A673 (cell line): ENCODE data around the gene ACTL10. TPM values are rescaled to one million over a fixed set of nuclear protein-coding genes. Genes with fewer than 3 reads are reported as not detected.
"Not testable (repeated sequence)": the region's sequence is repeated elsewhere in the genome, so short reads cannot be mapped to it uniquely, and the experiment has no call there.

ENCODE experiments used
- BruUV-seq: library from RNA; stranded (reverse); fragments of 400-500 nt; replicated peaks from 2 replicates; lab custom pipeline; 2021; lab: Mats Ljungman, UMichigan
- CTCF ChIA-PET: fragments of 300-600 bp; sonication (Branson Sonifier 250); formaldehyde crosslinking; loops from one replicate; lab custom pipeline; 2022; ENCODE audit warnings: antibody characterized with exemption; lab: Charles Lee
- POLR2A ChIA-PET: fragments of 300-600 bp; sonication (Branson Sonifier 250); formaldehyde crosslinking; loops from one replicate; lab custom pipeline; 2022; ENCODE audit warnings: antibody characterized with exemption; ENCODE audit not compliant: low non-redundant PET; lab: Charles Lee
- DNase-seq: peaks from one replicate; pipeline ENCODE4 v3.0.0-alpha.2; 2015; ENCODE audit warnings: low spot score
- H3K27ac ChIP-seq: fragments of 200-600 bp; sonication (generic); 2 replicates; pipeline ENCODE4 v1.5.1; 2016; ENCODE audit warnings: mixed run types, low read depth, mild to moderate bottlenecking, mixed read lengths, antibody characterized with exemption, low read length; ENCODE audit not compliant: poor library complexity, severe bottlenecking
- H3K27me3 ChIP-seq: fragments of 200-600 bp; sonication (generic); replicated peaks from 2 replicates; pipeline ENCODE4 v1.6.1; 2017; ENCODE audit warnings: mixed run types, low read depth, mild to moderate bottlenecking, mixed read lengths, antibody characterized with exemption, low read length; ENCODE audit not compliant: insufficient read depth, poor library complexity
- H3K36me3 ChIP-seq: fragments of 200-600 bp; sonication (generic); 2 replicates; pipeline ENCODE4 v1.6.1; 2016; ENCODE audit warnings: mixed run types, mild to moderate bottlenecking, mixed read lengths, antibody characterized with exemption, low read length; ENCODE audit not compliant: insufficient read depth, poor library complexity, severe bottlenecking
- H3K4me1 ChIP-seq: fragments of 200-600 bp; sonication (generic); 2 replicates; pipeline ENCODE4 v1.6.1; 2017; ENCODE audit warnings: mixed run types, mild to moderate bottlenecking, mixed read lengths, antibody characterized with exemption, low read length; ENCODE audit not compliant: insufficient read depth, poor library complexity, severe bottlenecking
- H3K4me3 ChIP-seq: fragments of 200-600 bp; sonication (generic); 2 replicates; pipeline ENCODE4 v1.5.1; 2016; ENCODE audit warnings: low read depth, mixed run types, mild to moderate bottlenecking, mixed read lengths, low read length; ENCODE audit not compliant: poor library complexity, severe bottlenecking
- H3K9me3 ChIP-seq: fragments of 200-600 bp; sonication (generic); 2 replicates; pipeline ENCODE4 v1.6.1; 2016; ENCODE audit warnings: mixed run types, low read depth, mild to moderate bottlenecking, mixed read lengths, antibody characterized with exemption, low read length; ENCODE audit not compliant: poor library complexity, severe bottlenecking
- CTCF ChIP-seq: fragments of 300-800, 200-600 bp; sonication (generic); conservative IDR thresholded peaks from 2 replicates; pipeline ENCODE4 v1.5.1; 2017; ENCODE audit warnings: low read depth, mild to moderate bottlenecking, antibody characterized with exemption, low read length, moderate library complexity, mixed read lengths
- EZH2 ChIP-seq: fragments of 200-600 bp; sonication (generic); IDR thresholded peaks from 2 replicates; pipeline ENCODE4 v1.6.1; 2017; ENCODE audit warnings: borderline replicate concordance, low read depth, mild to moderate bottlenecking, mixed read lengths, antibody characterized with exemption, low read length; ENCODE audit not compliant: poor library complexity, severe bottlenecking
- intact Hi-C: fragments of 100-400 bp; cut with micrococcal nuclease; formaldehyde crosslinking; loops from one replicate; pipeline ENCODE4 v1.10.0; 2022; ENCODE audit not compliant: unreplicated experiment
- total RNA-seq: library from RNA; stranded (reverse); gene quantifications from 2 replicates; pipeline ENCODE4 v1.2.3, GENCODE V29; 2021

Gene ACTL10
- total RNA-seq, 1 experiment from 2014 or later = 0.47 TPM

- BruUV-seq = no TSS peak
- H3K36me3 ChIP-seq = peaks cover 5% of the 10 kb centered on the region
- H3K4me3 ChIP-seq = no peak overlapping the region
- POLR2A ChIA-PET = no interaction called here
- CTCF ChIA-PET = no interaction called here
- H3K27ac ChIP-seq = no peak overlapping the region
- H3K27me3 ChIP-seq = no peaks in the 10 kb centered on the region
- H3K9me3 ChIP-seq = no peaks in the 10 kb centered on the region
- TF ChIP-seq CTCF = no peak
- no peak for TF ChIP-seq EZH2
- DNase-seq = no peak
- no peaks in the 10 kb centered on the region for H3K4me1 ChIP-seq
- intact Hi-C loops = no loop called here
Observed at GRCh38 chr20:33646191-33646590, 20.6 kb upstream of the ACTL10 start.

- H3K27me3 ChIP-seq, BruUV-seq, POLR2A ChIA-PET, H3K36me3 ChIP-seq, intact Hi-C loops, H3K27ac ChIP-seq, CTCF ChIA-PET, DNase-seq, H3K4me3 ChIP-seq, H3K9me3 ChIP-seq, H3K4me1 ChIP-seq: not testable (repeated sequence)
Observed at GRCh38 chr20:33646959-33647602, 19.7 kb upstream of the ACTL10 start.

GRCh38 chr20:33647603-33648395, 18.9 kb upstream of the ACTL10 start:
- Histone ChIP-seq H3K9me3 (no peaks in the 10 kb centered on the region), H3K4me1 (no peaks in the 10 kb centered on the region), H3K36me3 (peaks cover 5% of the 10 kb centered on the region), H3K27me3 (no peaks in the 10 kb centered on the region), H3K27ac (no peak overlapping the region), H3K4me3 (no peak overlapping the region)
- no TSS peak for BruUV-seq
- intact Hi-C loops = no loop called here
- ChIA-PET CTCF (no interaction called here), POLR2A (no interaction called here)
- TF ChIP-seq EZH2 (no peak), CTCF (no peak)
- no peak for DNase-seq
